HCEC 1CT (cell line): Measurements from ENCODE around the gene ZNF423.

Experiments used
- DNase-seq: peaks from one replicate; pipeline ENCODE4 v3.0.0-alpha.2; 2017

Gene ZNF423

GRCh38 chr16:49657736-49658465, 198.0 kb downstream of the ZNF423 start:
- no peak for DNase-seq

GRCh38 chr16:49654425-49654824, 201.5 kb downstream of the ZNF423 start:
- DNase-seq = no peak

DNA sequence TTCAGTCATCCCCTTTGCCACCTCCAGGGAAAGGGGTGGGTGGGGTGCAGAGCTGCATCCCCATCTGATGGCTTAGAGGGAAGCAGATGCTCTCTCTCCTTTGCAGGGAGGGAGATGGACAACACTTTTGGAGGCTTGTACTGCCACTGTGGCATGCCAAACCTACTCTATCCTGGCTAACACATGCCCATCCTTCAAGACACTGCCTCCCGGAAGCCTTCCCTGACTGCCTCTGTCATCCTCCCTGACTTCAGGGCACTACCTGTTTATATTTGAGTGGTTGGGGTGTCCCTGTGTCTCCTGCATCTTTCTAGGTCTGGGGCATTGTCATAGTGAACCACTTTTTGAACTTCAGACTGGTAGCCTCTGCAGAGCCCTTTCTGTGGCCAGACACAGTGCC, 202.3 kb downstream of the ZNF423 start:
- DNase-seq = no peak

DNA sequence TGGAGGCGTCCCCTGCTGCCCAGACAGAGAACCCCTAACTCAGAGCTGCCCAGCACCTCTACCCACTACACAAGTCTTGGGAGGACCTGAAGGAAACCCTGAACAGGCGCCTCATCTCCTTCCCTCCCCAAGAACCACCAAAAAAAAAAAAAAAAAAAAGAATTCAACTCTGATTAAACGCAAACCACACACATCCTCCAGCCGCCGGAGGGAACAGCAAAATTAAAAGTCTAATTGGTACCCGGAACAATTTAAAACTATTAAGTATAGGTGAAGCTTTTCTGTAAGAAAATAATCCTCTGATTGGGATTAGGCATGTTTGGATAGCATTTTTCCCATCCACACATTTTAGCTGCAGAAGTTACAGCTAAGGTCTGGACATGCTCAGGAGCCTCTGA, 202.7 kb downstream of the ZNF423 start:
- no peak for DNase-seq

GRCh38 chr16:49652456-49653172, 203.3 kb downstream of the ZNF423 start:
- DNase-seq = no peak

DNA sequence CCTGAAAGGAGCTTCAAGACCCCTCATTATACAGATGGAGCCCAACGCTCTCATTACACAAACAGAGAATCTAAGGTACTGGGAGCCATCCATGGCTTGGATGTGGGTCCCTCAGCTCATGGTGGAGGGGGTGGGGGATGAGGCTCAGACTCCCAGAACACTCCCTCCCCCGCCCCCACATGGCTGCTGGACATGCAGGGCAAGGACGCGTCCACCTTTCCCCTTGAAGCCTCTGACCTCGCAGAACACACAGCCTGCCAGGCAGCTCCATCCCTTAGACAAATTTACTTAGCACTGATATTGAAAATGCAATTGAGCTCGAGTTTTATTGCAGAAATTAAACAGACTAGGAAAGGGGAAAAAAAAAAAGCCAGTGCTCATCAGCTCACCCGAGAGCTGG, 203.9 kb downstream of the ZNF423 start:
- DNase-seq = no peak

DNA sequence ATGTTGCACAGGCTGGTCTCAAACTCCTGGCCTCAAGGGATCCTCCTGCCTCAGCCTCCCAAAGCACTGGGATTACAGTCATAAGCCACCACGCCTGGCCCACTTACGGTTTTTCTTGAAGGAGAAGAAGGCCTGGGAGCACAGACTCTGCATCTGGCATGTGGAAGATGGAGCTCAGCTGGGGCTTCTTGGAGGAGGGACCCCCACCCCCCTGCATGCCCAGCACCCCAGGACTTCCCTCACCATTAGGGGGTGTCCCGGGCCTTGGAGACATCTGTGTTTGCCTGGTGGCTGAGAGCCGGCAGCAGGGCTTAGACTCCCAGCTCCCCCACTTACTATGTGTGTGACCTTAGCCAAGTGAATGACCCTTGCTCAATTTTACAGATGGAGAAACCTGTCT, 204.7 kb downstream of the ZNF423 start:
- DNase-seq = no peak

DNA sequence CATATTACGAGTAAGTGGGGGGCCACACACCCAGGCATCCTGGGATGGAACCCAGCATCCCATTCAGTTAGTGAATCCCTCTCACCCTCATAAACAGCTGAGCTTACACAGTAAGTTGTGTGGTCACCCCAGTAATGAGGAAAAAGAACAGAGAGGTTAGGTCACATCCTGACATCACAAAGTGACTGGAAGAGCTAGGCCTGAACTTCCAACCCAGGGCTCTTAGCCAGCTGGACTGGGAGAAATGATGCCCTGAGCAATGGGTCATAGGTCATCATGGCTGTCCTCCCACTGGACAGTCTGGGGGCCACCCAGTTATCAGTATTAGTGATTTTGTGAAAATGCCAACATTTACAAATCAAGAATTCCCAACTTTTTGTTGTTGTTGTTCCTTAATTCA, 205.3 kb downstream of the ZNF423 start:
- no peak for DNase-seq

DNA sequence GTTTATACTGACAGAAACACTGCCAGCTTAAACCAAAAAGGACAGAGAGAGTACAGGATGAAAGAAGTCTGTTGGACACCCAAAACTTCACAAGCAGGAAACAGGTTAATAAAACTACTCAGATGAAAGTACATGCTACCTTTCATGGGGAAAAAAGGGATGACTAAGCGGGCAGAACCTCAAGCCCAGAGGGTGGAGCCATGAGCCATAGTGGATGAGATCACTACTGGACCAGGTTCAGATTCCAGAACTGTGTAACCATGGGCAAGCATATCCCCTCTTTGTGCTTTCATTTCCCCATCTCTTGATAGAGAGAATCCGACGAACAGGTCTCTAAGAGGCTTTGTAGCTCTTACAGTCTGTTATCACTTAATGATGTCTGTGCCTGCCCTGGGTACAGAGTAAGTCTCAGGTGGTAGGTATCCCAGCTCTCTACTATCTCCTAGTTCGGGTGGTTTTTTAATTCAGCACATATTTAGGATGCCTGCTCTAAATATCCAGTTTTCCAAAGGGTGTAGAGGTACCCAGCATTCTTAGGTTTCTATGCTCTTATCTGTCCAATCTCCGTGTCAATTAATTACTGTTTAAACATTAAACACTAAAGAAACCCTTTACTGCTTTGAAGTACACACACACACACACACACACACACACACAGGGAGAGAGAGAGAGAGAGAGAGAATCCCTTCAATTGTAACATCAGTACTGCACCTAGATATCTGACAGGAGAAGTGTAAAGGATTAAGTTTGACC, 206.7 kb downstream of the ZNF423 start:
- no peak for DNase-seq

DNA sequence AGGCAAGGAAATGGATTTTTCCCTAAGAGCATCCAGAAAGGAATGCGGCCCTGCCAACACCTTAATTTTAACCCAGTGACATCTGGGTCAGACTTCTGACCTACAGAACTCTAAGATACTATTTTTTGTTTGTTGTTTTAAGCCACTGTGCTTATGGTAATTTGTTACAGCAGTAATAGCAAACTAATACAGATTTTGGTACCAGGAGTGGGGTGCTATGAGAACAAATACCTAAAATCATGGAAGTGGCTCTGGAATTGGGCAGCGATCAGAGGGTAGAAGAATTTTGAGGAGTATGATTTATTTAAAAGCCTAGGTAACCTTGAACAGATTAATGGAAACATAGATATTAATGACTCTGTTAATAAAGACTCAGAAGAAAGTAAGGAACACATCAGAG, 208.2 kb downstream of the ZNF423 start:
- DNase-seq = no peak

DNA sequence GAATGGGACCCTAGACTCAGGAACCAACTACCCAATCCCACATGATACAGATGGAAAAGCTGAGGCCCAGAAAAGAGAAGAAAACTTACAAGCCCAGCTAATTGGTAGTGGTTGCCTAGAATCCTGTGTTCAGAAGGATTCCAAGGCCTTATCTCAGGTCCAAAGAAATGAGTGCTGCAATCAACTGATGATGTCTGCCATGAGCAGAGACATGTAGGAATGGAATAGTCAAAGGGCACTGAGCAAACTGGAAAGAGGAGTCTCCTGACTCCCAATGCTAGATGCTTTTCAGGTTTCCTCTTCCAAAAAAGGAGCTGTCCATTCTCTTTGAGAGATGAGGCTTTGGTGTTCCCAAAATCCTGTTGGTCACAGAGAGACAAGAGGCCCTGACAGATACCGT, 210.6 kb downstream of the ZNF423 start:
- DNase-seq = no peak

DNA sequence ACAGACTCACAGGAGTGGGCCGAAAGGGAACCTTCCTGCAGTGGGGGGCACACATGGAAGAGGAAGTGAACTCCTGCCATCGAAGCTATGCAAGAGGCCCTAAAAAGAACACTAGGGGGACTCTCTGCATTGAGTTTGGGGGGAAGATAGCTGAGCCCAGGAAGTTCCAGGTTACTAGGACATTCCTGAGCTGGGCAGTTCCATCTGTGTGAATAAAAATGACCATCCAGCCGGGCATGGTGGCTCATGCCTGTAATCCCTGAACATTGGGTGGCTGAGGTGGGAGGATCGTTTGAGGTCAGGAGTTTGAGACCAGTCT, 211.8 kb downstream of the ZNF423 start:
- no peak for DNase-seq

DNA sequence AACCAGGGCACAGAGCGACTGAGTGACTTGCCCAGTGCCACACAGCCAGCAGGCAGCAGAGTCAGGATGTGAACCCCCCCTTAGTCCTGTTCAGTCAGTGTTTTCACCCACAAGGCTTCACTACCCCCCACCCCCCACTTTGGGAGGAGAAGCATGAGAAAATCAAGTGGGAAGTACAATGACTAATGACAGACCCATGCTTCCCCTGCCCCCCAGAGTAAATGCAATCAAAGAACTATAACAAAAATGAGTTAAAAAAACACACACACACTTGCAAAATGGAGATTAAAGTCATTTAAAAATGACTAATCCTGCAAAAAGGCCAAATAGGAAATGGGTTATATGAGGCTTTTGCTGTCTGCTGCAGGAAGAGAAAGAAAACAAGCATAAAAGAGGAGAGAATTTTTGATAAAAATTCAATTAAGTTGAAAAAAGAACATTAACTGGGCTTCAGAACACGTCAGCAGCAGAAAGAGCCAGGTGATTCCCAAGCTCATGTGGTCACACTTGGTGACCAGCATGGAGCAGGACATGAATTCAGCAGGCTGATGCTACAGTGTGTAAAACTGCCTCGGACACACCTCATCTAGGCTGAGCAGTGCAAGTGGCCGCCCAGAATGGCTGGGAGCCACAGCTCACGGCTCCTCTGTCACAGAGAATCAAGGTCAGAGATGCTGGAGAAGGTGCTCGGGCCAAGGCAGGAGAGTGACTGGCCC, 212.3 kb downstream of the ZNF423 start:
- no peak for DNase-seq

DNA sequence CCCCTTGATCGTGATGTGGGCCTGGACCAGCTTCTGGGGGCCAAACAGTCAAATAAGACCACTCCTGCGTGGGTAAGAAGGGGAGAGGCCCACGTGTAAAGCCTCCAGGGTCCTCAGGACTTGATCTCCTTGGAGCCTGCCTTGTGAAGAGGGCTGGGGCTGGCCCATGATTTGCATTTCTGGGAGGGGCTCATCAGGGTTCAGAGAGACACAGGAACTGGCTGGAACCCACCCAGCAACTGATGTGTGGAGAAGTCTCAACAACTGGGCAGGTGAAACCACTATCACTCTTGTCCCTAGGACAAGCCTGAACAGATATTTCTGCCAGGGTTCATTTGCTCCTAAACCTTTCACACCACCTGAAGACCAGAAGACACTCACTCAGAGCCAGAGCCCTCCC, 214.7 kb downstream of the ZNF423 start:
- DNase-seq = no peak

- no peak for DNase-seq
Observed at GRCh38 chr16:49640581-49640980, 215.3 kb downstream of the ZNF423 start.

- no peak for DNase-seq
Observed at GRCh38 chr16:49639739-49640431, 216.0 kb downstream of the ZNF423 start.

DNA sequence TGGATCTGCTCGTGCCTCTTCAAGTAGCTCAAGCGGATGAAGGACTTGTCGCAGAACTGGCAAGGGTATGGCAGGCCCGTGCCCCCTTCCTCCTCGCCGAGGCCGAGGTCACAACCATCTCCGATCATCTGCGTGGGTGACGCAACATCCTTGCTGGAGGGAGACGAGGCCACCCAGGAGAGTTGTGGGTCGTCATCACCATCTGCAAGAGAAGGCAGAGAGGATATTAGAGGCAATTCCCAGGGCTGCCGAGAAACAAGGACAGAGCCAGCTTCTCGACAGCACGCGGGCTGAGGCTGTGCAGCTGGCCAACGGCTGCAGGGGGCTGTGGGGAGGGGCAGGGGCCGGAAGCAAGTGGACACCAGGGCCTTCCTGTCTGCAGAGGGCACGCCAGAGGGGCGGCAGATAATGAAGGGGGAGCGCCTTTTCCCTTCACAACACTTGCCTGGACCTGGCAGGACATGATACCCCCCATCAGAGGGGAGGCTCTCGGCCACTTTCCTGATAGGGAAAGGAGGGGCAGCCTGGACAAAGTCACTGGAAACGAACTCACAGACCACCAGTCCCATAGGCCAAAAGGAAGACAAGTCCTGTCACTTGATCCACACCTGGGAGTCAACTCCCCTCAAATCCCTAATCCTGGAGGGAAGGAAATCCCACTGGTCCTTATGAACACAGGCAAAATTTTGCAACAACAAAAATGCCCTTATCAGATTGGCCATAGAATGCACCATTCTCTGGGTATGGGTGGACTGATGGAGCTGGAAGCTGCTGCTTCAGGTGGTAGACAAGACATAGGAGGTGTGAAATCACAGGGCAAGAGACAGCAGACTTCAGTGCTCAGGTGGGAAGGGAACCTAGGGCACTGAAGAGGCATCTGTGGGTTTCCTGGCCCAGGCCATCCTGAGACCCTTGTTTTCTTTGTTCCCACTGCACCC, 217.0 kb downstream of the ZNF423 start:
- DNase-seq = no peak

- no peak for DNase-seq
Observed at GRCh38 chr16:49637933-49638672, 217.8 kb downstream of the ZNF423 start.

- DNase-seq = no peak
Observed at GRCh38 chr16:49637511-49637910, 218.4 kb downstream of the ZNF423 start.

DNA sequence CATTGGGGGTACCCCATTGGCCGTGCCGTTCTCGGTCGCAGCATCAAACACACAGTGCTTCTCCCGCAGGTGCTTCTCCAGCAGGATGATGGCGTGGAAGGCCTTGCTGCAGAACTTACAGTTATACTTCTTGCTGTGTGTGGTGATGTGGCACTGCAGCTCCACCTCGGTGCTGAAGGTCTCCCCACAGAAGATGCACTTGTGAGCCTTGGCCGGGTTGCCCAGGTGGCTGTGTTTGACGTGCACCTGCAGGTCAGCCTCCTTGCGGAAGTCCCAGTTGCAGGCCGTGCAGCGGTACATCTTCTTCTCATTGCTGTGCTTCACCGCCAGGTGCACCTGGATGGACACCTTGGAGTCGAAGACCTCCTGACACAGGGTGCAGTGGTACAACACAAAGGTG, 219.3 kb downstream of the ZNF423 start:
- DNase-seq = no peak
